ENCODE results near the gene NPPA. TPM values are rescaled to one million over a fixed set of nuclear protein-coding genes. Genes with fewer than 3 reads are reported as not detected.

NPPA gene
- total RNA-seq, 8 experiments from 2014 or later, result 0.85 to 1.5 (median 0.90) TPM; not detected in 4

GRCh38 chr1:11869650-11870207, 22.1 kb upstream of the NPPA start:
- in situ Hi-C loops (cut with MboI; ENCODE audit: low pct_unique_long_range_greater_than_20kb in 2 of 9, low sequenced_read_pairs in 9 of 9, unreplicated experiment in 9 of 9), result no loop called here
- ATAC-seq (replicated peaks in 6 of 8), result no peak
- peaks cover 28 to 40% of the 10 kb centered on the region in 2 donors for H3K4me1 ChIP-seq (replicated peaks in 1 of 2)
- H3K27ac ChIP-seq, result peak overlapping the region in 1 of 2 donors; percentile 38
- 14 to 100% (median 60%) methylated on average over 1 to 4 of the region's 5 CpGs; no CpG with 5 or more reads in 5 of the 10 experiments for WGBS, 10 experiments
- no peak overlapping the region for H3K4me3 ChIP-seq

- in situ Hi-C loops (cut with MboI; ENCODE audit: low pct_unique_long_range_greater_than_20kb in 2 of 9, low sequenced_read_pairs in 9 of 9, unreplicated experiment in 9 of 9), result no loop called here
- no peak overlapping the region for H3K4me3 ChIP-seq
- no peak for ATAC-seq (replicated peaks in 6 of 8)
- peaks cover 22 to 34% of the 10 kb centered on the region in 2 donors for H3K4me1 ChIP-seq (replicated peaks in 1 of 2)
- H3K27ac ChIP-seq, result peak overlapping the region; percentile 38 to 51
- WGBS, 10 experiments, result 80 to 100% (median 86%) methylated on average over 1 to 3 of the region's 3 CpGs; no CpG with 5 or more reads in 2 of the 10 experiments
Observed at GRCh38 chr1:11869104-11869503, 21.5 kb upstream of the NPPA start.

- peak in 5 of 8 experiments; percentile 68 to 95 (median 88) for ATAC-seq (replicated peaks in 6 of 8)
Observed at GRCh38 chr1:11868331-11868980, 20.9 kb upstream of the NPPA start.

GRCh38 chr1:11862890-11863289, 15.3 kb upstream of the NPPA start:
- peaks cover 19 to 25% of the 10 kb centered on the region in 2 donors for H3K4me1 ChIP-seq (replicated peaks in 1 of 2)
- in situ Hi-C loops (cut with MboI; ENCODE audit: low pct_unique_long_range_greater_than_20kb in 2 of 9, low sequenced_read_pairs in 9 of 9, unreplicated experiment in 9 of 9), result no loop called here
- ATAC-seq (replicated peaks in 6 of 8), result peak in 2 of 8 experiments; percentile 19 to 51
- WGBS, 10 experiments, result 0 to 86% (median 48%) methylated on average over 2 to 6 of the region's 6 CpGs; no CpG with 5 or more reads in 4 of the 10 experiments
- no peak overlapping the region for H3K4me3 ChIP-seq
- no peak overlapping the region for H3K27ac ChIP-seq

More at GRCh38 chr1:11868331-11868980, 20.9 kb upstream of the NPPA start:
- H3K4me1 ChIP-seq (replicated peaks in 1 of 2), result peaks cover 15 to 27% of the 10 kb centered on the region in 2 donors
- 20 to 100% (median 41%) methylated on average over 1 to 11 of the region's 13 CpGs for WGBS, 10 experiments
- H3K27ac ChIP-seq, result peak overlapping the region; percentile 38 to 51
- no peak overlapping the region for H3K4me3 ChIP-seq
- in situ Hi-C loops (cut with MboI; ENCODE audit: low pct_unique_long_range_greater_than_20kb in 2 of 9, low sequenced_read_pairs in 9 of 9, unreplicated experiment in 9 of 9), result no loop called here

GRCh38 chr1:11860587-11860986, 13.0 kb upstream of the NPPA start:
- Histone ChIP-seq H3K4me3 (no peak overlapping the region), H3K4me1 (replicated peaks in 1 of 2) (peaks cover 19% of the 10 kb centered on the region in 2 donors), H3K27ac (no peak overlapping the region)
- WGBS, 10 experiments, result 0 to 40% (median 23%) methylated on average over 1 of the region's 1 CpG; no CpG with 5 or more reads in 4 of the 10 experiments
- peak in 5 of 8 experiments; percentile 5 to 58 (median 13) for ATAC-seq (replicated peaks in 6 of 8)
- in situ Hi-C loops (cut with MboI; ENCODE audit: low pct_unique_long_range_greater_than_20kb in 2 of 9, low sequenced_read_pairs in 9 of 9, unreplicated experiment in 9 of 9), result no loop called here

GRCh38 chr1:11860083-11860482, 12.5 kb upstream of the NPPA start:
- WGBS, 10 experiments, result 0 to 89% (median 33%) methylated on average over 1 to 2 of the region's 2 CpGs; no CpG with 5 or more reads in 3 of the 10 experiments
- in situ Hi-C loops (cut with MboI; ENCODE audit: low pct_unique_long_range_greater_than_20kb in 2 of 9, low sequenced_read_pairs in 9 of 9, unreplicated experiment in 9 of 9), result no loop called here

GRCh38 chr1:11858968-11859871, 11.6 kb upstream of the NPPA start:
- Histone ChIP-seq H3K4me3 (peak overlapping the region in 2 of 5 donors; percentile 12 to 20), H3K27ac (no peak overlapping the region), H3K4me1 (replicated peaks in 1 of 2) (peaks cover 21 to 25% of the 10 kb centered on the region in 2 donors)
- ATAC-seq (replicated peaks in 6 of 8), result peak; percentile 69 to 92 (median 81)
- WGBS, 10 experiments, result 0 to 20% (median 8%) methylated on average over 1 to 27 of the region's 53 CpGs; no CpG with 5 or more reads in 1 of the 10 experiments
- in situ Hi-C loops (cut with MboI; ENCODE audit: low pct_unique_long_range_greater_than_20kb in 2 of 9, low sequenced_read_pairs in 9 of 9, unreplicated experiment in 9 of 9), result no loop called here

More at GRCh38 chr1:11860083-11860482, 12.5 kb upstream of the NPPA start:
- ATAC-seq (replicated peaks in 6 of 8), result peak in 1 of 8 experiments; percentile 19
- H3K4me3 ChIP-seq, result no peak overlapping the region
- no peak overlapping the region for H3K27ac ChIP-seq
- H3K4me1 ChIP-seq (replicated peaks in 1 of 2), result peaks cover 19% of the 10 kb centered on the region in 2 donors

- Histone ChIP-seq H3K4me1 (replicated peaks in 1 of 2) (peaks cover 23 to 27% of the 10 kb centered on the region in 2 donors), H3K4me3 (peak within 1 kb of the TSS in 2 of 5 donors; percentile 12 to 20), H3K27ac (no peak within 1 kb of the TSS)
- no peak for ATAC-seq (replicated peaks in 6 of 8)
- in situ Hi-C loops (cut with MboI; ENCODE audit: low pct_unique_long_range_greater_than_20kb in 2 of 9, low sequenced_read_pairs in 9 of 9, unreplicated experiment in 9 of 9), result no loop called here
- WGBS, 10 experiments, result 7 to 33% (median 12%) methylated on average over 3 to 16 of the region's 16 CpGs; no CpG with 5 or more reads in 3 of the 10 experiments
Observed at GRCh38 chr1:11858613-11858967, 11.0 kb upstream of the NPPA start, which contains the start of gene NPPB. Gene NPPB (minus strand): TSS chr1:11858945. CDS start chr1:11858833, 112 bp downstream.

- Histone ChIP-seq H3K27ac (no peak overlapping the region), H3K4me1 (replicated peaks in 1 of 2) (peaks cover 23 to 28% of the 10 kb centered on the region in 2 donors), H3K4me3 (no peak overlapping the region)
- WGBS, 10 experiments, result 0 to 80% (median 57%) methylated on average over 1 to 10 of the region's 14 CpGs; no CpG with 5 or more reads in 1 of the 10 experiments
- ATAC-seq (replicated peaks in 6 of 8), result no peak
- in situ Hi-C loops (cut with MboI; ENCODE audit: low pct_unique_long_range_greater_than_20kb in 2 of 9, low sequenced_read_pairs in 9 of 9, unreplicated experiment in 9 of 9), result no loop called here
Observed at GRCh38 chr1:11858158-11858557, 10.6 kb upstream of the NPPA start.

GRCh38 chr1:11857164-11857851, 9.7 kb upstream of the NPPA start:
- WGBS, 10 experiments, result 24 to 67% (median 35%) methylated on average over 2 to 9 of the region's 10 CpGs; no CpG with 5 or more reads in 2 of the 10 experiments
- in situ Hi-C loops (cut with MboI; ENCODE audit: low pct_unique_long_range_greater_than_20kb in 2 of 9, low sequenced_read_pairs in 9 of 9, unreplicated experiment in 9 of 9), result no loop called here
- no peak for ATAC-seq (replicated peaks in 6 of 8)
- no peak overlapping the region for H3K4me3 ChIP-seq
- H3K4me1 ChIP-seq (replicated peaks in 1 of 2), result peaks cover 32 to 36% of the 10 kb centered on the region in 2 donors
- no peak overlapping the region for H3K27ac ChIP-seq

- 26 to 100% (median 42%) methylated on average over 1 to 3 of the region's 3 CpGs; no CpG with 5 or more reads in 4 of the 10 experiments for WGBS, 10 experiments
Observed at GRCh38 chr1:11856698-11857097, 9.1 kb upstream of the NPPA start.

GRCh38 chr1:11855430-11855829, 7.8 kb upstream of the NPPA start:
- in situ Hi-C loops (cut with MboI; ENCODE audit: low pct_unique_long_range_greater_than_20kb in 2 of 9, low sequenced_read_pairs in 9 of 9, unreplicated experiment in 9 of 9), result no loop called here
- WGBS, 10 experiments, result 26 to 83% (median 48%) methylated on average over 1 to 8 of the region's 8 CpGs
- H3K27ac ChIP-seq, result no peak overlapping the region
- H3K4me3 ChIP-seq, result no peak overlapping the region
- no peak for ATAC-seq (replicated peaks in 6 of 8)
- H3K4me1 ChIP-seq (replicated peaks in 1 of 2), result peaks cover 26 to 30% of the 10 kb centered on the region in 2 donors

More at GRCh38 chr1:11856698-11857097, 9.1 kb upstream of the NPPA start:
- peaks cover 32 to 36% of the 10 kb centered on the region in 2 donors for H3K4me1 ChIP-seq (replicated peaks in 1 of 2)
- ATAC-seq (replicated peaks in 6 of 8), result no peak
- no peak overlapping the region for H3K4me3 ChIP-seq
- in situ Hi-C loops (cut with MboI; ENCODE audit: low pct_unique_long_range_greater_than_20kb in 2 of 9, low sequenced_read_pairs in 9 of 9, unreplicated experiment in 9 of 9), result no loop called here
- no peak overlapping the region for H3K27ac ChIP-seq
